GM21526 (cell line): ENCODE measurements around the gene FOXA2.
"Not testable (repeated sequence)": the region's sequence is repeated elsewhere in the genome, so short reads cannot be mapped to it uniquely, and the experiment has no call there.

ENCODE experiments used
- ATAC-seq: cut with Tn5 transposase; IDR thresholded peaks from one replicate; pipeline ENCODE4 v1.9.1; 2021; ENCODE audit warnings: moderate library complexity; ENCODE audit not compliant: unreplicated experiment, low FRiP score

Gene FOXA2

GRCh38 chr20:22584522-22584921, at the start of gene FOXA2:
Gene FOXA2 (minus strand): TSS chr20:22584572. CDS start chr20:22584278, 294 bp downstream.
- ATAC-seq: no peak

- ATAC-seq: no peak
Observed at GRCh38 chr20:22630701-22631100, 46.3 kb upstream of the FOXA2 start.

- no peak for ATAC-seq
Observed at GRCh38 chr20:22629927-22630326, 45.6 kb upstream of the FOXA2 start.

- no peak for ATAC-seq
Observed at GRCh38 chr20:22629447-22629846, 45.1 kb upstream of the FOXA2 start.

GRCh38 chr20:22626496-22626895, 42.1 kb upstream of the FOXA2 start:
- no peak for ATAC-seq

GRCh38 chr20:22623211-22623610, 38.8 kb upstream of the FOXA2 start:
- no peak for ATAC-seq

GRCh38 chr20:22620342-22620741, 36.0 kb upstream of the FOXA2 start:
- ATAC-seq: no peak

- no peak for ATAC-seq
Observed at GRCh38 chr20:22619806-22620205, 35.4 kb upstream of the FOXA2 start.

- no peak for ATAC-seq
Observed at GRCh38 chr20:22619272-22619671, 34.9 kb upstream of the FOXA2 start.

- no peak for ATAC-seq
Observed at GRCh38 chr20:22617160-22617559, 32.8 kb upstream of the FOXA2 start.

GRCh38 chr20:22616551-22616950, 32.2 kb upstream of the FOXA2 start:
- no peak for ATAC-seq

GRCh38 chr20:22615425-22615824, 31.1 kb upstream of the FOXA2 start:
- no peak for ATAC-seq

GRCh38 chr20:22611636-22612035, 27.3 kb upstream of the FOXA2 start:
- no peak for ATAC-seq

- no peak for ATAC-seq
Observed at GRCh38 chr20:22607695-22608094, 23.3 kb upstream of the FOXA2 start.

- no peak for ATAC-seq
Observed at GRCh38 chr20:22604815-22605214, 20.4 kb upstream of the FOXA2 start.

- ATAC-seq: no peak
Observed at GRCh38 chr20:22601361-22602141, 17.2 kb upstream of the FOXA2 start.

- not testable (repeated sequence) for ATAC-seq
Observed at GRCh38 chr20:22599258-22599657, 14.9 kb upstream of the FOXA2 start.

GRCh38 chr20:22597303-22597702, 12.9 kb upstream of the FOXA2 start:
- ATAC-seq: no peak

- ATAC-seq: no peak
Observed at GRCh38 chr20:22590662-22591061, 6.3 kb upstream of the FOXA2 start.

GRCh38 chr20:22586645-22587310, 2.4 kb upstream of the FOXA2 start:
- no peak for ATAC-seq

GRCh38 chr20:22585786-22586493, 1.6 kb upstream of the FOXA2 start:
- no peak for ATAC-seq
